Duodenal mucosa (tissue), 2 donors: ENCODE measurements around the gene NKRF.

Source experiments
- H3K27ac ChIP-seq: one replicate; pipeline ENCODE4 v1.7.0; 2013; ENCODE audit warnings: low read depth, low read length
- H3K27me3 ChIP-seq, 2 donors: one replicate each; pipeline ENCODE4 v1.7.0; 2013; ENCODE audit warnings: low read length in 2 of 2, control low read depth in 1 of 2; ENCODE audit not compliant: insufficient read depth in 2 of 2, control insufficient read depth in 1 of 2
- H3K36me3 ChIP-seq, 2 donors: one replicate each; pipeline ENCODE4 v1.7.0; 2013; ENCODE audit warnings: low read length in 2 of 2, control low read depth in 1 of 2; ENCODE audit not compliant: insufficient read depth in 2 of 2, control insufficient read depth in 1 of 2
- H3K4me1 ChIP-seq, 2 donors: one replicate each; pipeline ENCODE4 v1.7.0; 2013; ENCODE audit warnings: low read length in 2 of 2, control low read depth in 1 of 2; ENCODE audit not compliant: insufficient read depth in 2 of 2, control insufficient read depth in 1 of 2
- H3K4me3 ChIP-seq, 2 donors: one replicate each; pipeline ENCODE4 v1.7.0; 2013; ENCODE audit warnings: low read length in 2 of 2, low read depth in 1 of 2
- H3K9ac ChIP-seq, 2 donors: one replicate each; pipeline ENCODE4 v1.7.0; 2013; ENCODE audit warnings: low read length in 2 of 2, low read depth in 1 of 2
- H3K9me3 ChIP-seq, 2 donors: one replicate each; pipeline ENCODE4 v1.7.0; 2013; ENCODE audit warnings: low read length in 2 of 2, control low read depth in 1 of 2; ENCODE audit not compliant: control insufficient read depth in 1 of 2

Gene NKRF

GRCh38 chrX:119606280-119607017 is at the start of gene NKRF:
Gene NKRF, minus strand, starts transcription at chrX:119606424.
- H3K27me3 ChIP-seq, result no peaks in the 10 kb centered on the region
- peak within 1 kb of the TSS; percentile 89 for H3K27ac ChIP-seq
- H3K36me3 ChIP-seq, result no peaks in the 10 kb centered on the region
- H3K4me1 ChIP-seq, result peaks cover 0 to 4% of the 10 kb centered on the region in 2 donors
- peak within 1 kb of the TSS; percentile 87 to 89 for H3K4me3 ChIP-seq
- H3K9me3 ChIP-seq, result no peaks in the 10 kb centered on the region
- H3K9ac ChIP-seq, result peak within 1 kb of the TSS; percentile 85

- H3K27ac ChIP-seq, result no peak overlapping the region
- no peak overlapping the region for H3K9ac ChIP-seq
These were observed 48.9 kb upstream of the NKRF start for GRCh38 chrX:119655125-119655524.

GRCh38 chrX:119654112-119654531 is 47.9 kb upstream of the NKRF start:
- no peaks in the 10 kb centered on the region for H3K4me1 ChIP-seq
- no peak overlapping the region for H3K9ac ChIP-seq

More at GRCh38 chrX:119655125-119655524, 48.9 kb upstream of the NKRF start:
- H3K27me3 ChIP-seq, result no peaks in the 10 kb centered on the region
- no peaks in the 10 kb centered on the region for H3K36me3 ChIP-seq
- no peaks in the 10 kb centered on the region for H3K4me1 ChIP-seq
- H3K9me3 ChIP-seq, result no peaks in the 10 kb centered on the region
- H3K4me3 ChIP-seq, result no peak overlapping the region

GRCh38 chrX:119648421-119648775 is 42.2 kb upstream of the NKRF start:
- H3K4me3 ChIP-seq, result no peak overlapping the region
- peaks cover 0 to 3% of the 10 kb centered on the region in 2 donors for H3K36me3 ChIP-seq
- H3K9ac ChIP-seq, result no peak overlapping the region
- H3K27me3 ChIP-seq, result no peaks in the 10 kb centered on the region
- no peaks in the 10 kb centered on the region for H3K9me3 ChIP-seq
- no peaks in the 10 kb centered on the region for H3K4me1 ChIP-seq
- H3K27ac ChIP-seq, result no peak overlapping the region

More at GRCh38 chrX:119654112-119654531, 47.9 kb upstream of the NKRF start:
- Histone ChIP-seq H3K9me3 (no peaks in the 10 kb centered on the region), H3K4me3 (no peak overlapping the region), H3K27me3 (no peaks in the 10 kb centered on the region), H3K36me3 (peaks cover 0 to 3% of the 10 kb centered on the region in 2 donors), H3K27ac (no peak overlapping the region)

- Histone ChIP-seq H3K4me1 (no peaks in the 10 kb centered on the region), H3K36me3 (peaks cover 0 to 3% of the 10 kb centered on the region in 2 donors), H3K4me3 (no peak overlapping the region), H3K27ac (no peak overlapping the region), H3K9ac (no peak overlapping the region), H3K27me3 (no peaks in the 10 kb centered on the region), H3K9me3 (no peaks in the 10 kb centered on the region)
These were observed 41.6 kb upstream of the NKRF start for GRCh38 chrX:119647552-119648420.

GRCh38 chrX:119647089-119647488 is 40.9 kb upstream of the NKRF start:
- Histone ChIP-seq H3K4me3 (no peak overlapping the region), H3K4me1 (no peaks in the 10 kb centered on the region), H3K27ac (no peak overlapping the region), H3K9me3 (no peaks in the 10 kb centered on the region), H3K9ac (no peak overlapping the region), H3K27me3 (no peaks in the 10 kb centered on the region), H3K36me3 (peaks cover 0 to 3% of the 10 kb centered on the region in 2 donors)

GRCh38 chrX:119646515-119646914 is 40.3 kb upstream of the NKRF start:
- H3K4me1 ChIP-seq, result no peaks in the 10 kb centered on the region
- peaks cover 0 to 3% of the 10 kb centered on the region in 2 donors for H3K36me3 ChIP-seq
- H3K27ac ChIP-seq, result no peak overlapping the region
- H3K9me3 ChIP-seq, result no peaks in the 10 kb centered on the region
- H3K27me3 ChIP-seq, result no peaks in the 10 kb centered on the region
- no peak overlapping the region for H3K4me3 ChIP-seq
- H3K9ac ChIP-seq, result no peak overlapping the region

- Histone ChIP-seq H3K9ac (no peak overlapping the region), H3K9me3 (no peaks in the 10 kb centered on the region), H3K4me3 (no peak overlapping the region), H3K27me3 (no peaks in the 10 kb centered on the region), H3K4me1 (no peaks in the 10 kb centered on the region), H3K36me3 (no peaks in the 10 kb centered on the region), H3K27ac (no peak overlapping the region)
These were observed 37.5 kb upstream of the NKRF start for GRCh38 chrX:119643696-119644095.

- H3K9ac ChIP-seq, result no peak overlapping the region
- no peak overlapping the region for H3K27ac ChIP-seq
- H3K9me3 ChIP-seq, result no peaks in the 10 kb centered on the region
- no peak overlapping the region for H3K4me3 ChIP-seq
- H3K27me3 ChIP-seq, result no peaks in the 10 kb centered on the region
- no peaks in the 10 kb centered on the region for H3K4me1 ChIP-seq
- peaks cover 0 to 3% of the 10 kb centered on the region in 2 donors for H3K36me3 ChIP-seq
These were observed 34.5 kb upstream of the NKRF start for GRCh38 chrX:119640731-119641170.
